HEK293 (cell line): ENCODE results near the gene ATOH1.

Experiments used
- FEZF1 ChIP-seq: fragments of 450-650 bp; formaldehyde crosslinking; IDR thresholded peaks from 2 replicates; pipeline ENCODE4 v1.5.1; 2016; ENCODE audit warnings: missing biosample characterization, missing genetic modification characterization
- PATZ1 ChIP-seq: fragments of 450-650 bp; formaldehyde crosslinking; IDR thresholded peaks from 2 replicates; pipeline ENCODE4 v1.5.1; 2016; ENCODE audit warnings: missing biosample characterization, missing genetic modification characterization
- ZNF558 ChIP-seq: fragments of 450-650 bp; formaldehyde crosslinking; IDR thresholded peaks from 2 replicates; pipeline ENCODE4 v1.5.1; 2016; ENCODE audit warnings: missing biosample characterization, missing genetic modification characterization

DNA sequence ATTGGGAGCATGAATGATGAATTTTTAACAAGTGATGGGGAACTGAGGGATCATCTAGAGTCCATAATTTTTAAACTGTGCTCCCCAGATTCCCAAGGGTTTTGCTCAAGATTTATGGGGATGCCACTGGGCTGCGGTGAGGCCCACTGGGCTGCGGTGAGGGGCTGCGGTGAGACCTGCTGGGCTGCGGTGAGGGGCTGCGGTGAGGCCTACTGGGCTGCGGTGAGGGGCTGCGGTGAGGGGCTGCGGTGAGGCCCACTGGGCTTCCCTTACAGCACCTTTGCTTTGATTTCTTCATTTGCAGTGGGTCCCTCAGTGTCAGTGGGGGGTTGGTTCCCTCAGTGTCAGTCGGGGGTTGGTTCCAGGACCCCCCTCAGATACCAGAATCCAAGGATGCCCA, 47.4 kb upstream of the ATOH1 start:
- TF ChIP-seq ZNF558 (tag by site-specific recombination) (no peak), FEZF1 (no peak), PATZ1 (tag by site-specific recombination) (no peak)
